GM10847 (cell line): Measurements from ENCODE around the gene MAST4.

Experiments used
- POLR2A ChIP-seq: IDR thresholded peaks from 2 replicates; pipeline ENCODE4 v1.6.1; 2011; ENCODE audit not compliant: insufficient read length; ENCODE audit errors: extremely low read depth

The MAST4 gene

DNA sequence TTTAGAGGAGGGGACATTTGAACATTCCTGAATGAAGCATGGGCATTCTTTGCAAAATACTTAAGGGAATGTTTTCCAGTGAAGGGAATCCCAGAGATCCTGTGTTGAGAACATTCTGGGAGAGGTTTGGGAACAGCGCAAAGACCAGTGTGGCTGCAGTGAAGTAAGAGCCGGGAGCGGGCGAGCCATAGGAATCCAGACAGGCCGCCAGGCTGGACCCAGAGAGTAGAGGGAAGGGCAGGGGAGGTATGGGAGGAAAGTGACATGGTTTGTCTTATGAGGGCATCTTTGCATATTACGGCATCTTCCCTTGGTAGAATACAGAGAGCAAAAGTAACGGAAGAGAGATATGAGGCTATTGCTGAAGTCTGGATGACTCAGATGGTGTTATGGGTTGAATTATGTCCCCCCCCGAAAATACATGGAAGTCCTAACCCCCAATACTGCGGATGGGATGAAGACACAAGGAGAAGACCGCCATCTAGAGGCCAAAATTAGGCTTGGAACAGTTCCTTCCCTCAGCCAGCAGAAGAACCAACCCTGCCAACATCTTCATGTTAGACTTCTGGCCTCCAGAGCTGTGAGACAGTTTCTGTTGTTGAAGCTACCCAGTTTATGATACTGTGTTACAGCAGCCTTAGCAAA, 268.2 kb downstream of the MAST4 start:
- no peak for TF ChIP-seq POLR2A

DNA sequence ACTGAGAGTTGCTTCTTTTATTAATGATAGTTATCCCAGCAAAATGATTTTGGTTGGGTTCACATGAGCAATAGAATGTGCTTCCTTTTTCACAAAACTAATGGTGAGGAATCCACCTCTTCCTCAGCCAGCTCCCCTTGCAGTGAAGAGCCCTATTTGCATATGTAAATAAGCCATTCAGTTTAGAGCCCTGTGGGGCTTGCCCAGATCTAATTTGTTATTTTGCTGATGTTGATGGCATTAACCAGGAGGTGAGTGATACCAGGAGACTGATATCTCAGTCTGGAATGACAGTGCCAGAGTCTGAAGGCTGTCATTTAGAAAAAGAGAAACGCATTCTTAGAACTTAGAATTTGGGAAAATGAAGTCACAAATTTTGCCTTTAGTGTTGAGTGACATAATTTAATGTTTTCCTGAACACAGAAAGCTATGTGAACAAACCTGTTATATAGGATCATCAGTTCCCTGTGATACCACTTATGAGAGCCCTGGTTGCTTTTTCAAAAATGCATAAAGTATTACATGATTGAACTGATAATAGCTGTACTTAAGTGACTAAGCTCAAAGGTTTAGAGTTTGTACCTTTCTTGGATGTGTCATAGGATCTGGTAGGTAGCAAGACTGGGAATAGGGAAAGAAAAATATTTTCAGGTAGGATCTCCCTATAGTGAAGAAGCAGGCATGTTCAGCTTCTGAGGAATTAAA, 271.6 kb downstream of the MAST4 start:
- no peak for TF ChIP-seq POLR2A

DNA sequence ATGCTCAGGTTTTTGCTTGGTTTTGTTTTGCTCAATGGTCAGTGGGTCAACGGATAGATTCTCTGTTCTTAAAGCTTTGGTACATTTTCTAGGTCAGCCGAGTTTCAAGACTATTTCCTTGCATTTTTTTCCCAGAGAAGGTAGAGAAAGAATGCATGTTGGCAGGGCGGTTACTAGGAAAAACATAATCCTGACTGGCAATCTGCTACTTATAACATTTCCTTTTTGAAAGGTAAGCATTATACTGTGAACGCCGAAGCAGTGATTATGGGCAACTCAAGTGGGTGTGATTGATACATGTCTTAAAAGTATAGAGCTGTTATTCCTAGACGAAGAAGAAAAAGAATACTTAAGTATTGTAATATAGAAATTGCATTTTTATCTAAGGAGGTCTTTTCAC, 273.2 kb downstream of the MAST4 start:
- no peak for TF ChIP-seq POLR2A

DNA sequence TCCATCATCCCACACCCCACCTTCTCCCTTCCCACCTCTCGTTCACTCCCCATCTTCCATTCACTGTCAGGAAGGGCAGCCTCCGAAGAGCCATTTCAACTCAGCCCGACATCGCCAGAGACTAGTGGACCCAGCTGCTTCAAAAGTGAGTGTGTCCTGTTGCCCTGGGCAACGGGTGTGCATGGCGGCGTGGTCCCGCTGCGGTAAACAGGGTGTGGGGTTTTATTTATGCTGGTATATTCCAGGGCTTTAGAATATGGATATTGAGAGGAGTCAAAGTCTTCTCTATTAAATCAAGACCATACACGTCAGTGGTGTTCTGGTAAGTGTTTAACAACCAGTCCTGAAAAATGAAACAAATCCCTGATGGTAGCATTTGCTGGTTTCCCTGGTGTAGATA, 274.5 kb downstream of the MAST4 start:
- TF ChIP-seq POLR2A = no peak

DNA sequence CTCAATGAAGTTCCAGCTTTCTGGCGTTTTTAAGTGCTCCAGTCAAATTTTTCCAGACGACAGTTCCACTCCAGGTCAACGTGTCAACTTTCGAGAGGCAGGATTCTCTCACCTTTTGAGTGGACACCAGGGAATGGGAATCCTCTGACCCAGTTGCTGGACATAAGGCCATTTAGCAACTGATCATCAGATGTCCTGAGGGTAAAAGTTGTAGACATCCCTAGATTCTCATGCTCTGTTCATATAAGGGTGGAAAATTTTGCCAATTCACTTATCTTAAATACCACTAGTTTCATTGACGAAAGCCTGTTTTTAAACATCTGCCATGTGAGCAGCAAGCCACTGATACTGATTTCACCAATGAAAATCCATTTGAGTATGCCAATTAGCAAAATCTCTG, 275.5 kb downstream of the MAST4 start:
- no peak for TF ChIP-seq POLR2A

DNA sequence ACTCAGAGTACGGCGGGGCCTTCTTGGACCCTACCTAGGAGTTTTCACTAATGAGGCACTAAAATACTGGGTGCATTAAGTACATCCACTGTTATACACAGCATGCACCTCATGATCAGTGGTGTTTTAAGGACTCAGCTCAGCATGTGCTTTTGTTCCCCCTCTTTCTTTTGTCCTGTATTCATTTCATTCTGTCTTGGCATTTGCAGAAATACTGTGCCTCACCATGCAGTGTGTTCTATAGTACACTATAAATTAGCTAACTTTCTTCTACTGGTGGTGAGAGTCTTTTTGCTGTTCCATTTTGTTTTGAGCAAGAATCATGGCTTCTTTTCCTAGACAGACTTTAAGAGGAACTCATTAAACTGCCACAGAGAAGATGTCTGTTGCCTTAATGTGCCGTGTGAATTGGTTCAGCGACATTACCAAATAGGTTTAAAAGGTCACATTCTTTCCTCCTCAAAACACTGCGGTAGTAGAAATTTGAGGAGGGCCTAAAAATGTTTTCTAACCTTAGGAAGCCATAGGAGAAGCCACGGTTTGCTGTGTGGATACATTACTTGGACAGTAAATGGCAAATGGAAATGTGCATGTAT, 276.6 kb downstream of the MAST4 start:
- no peak for TF ChIP-seq POLR2A

DNA sequence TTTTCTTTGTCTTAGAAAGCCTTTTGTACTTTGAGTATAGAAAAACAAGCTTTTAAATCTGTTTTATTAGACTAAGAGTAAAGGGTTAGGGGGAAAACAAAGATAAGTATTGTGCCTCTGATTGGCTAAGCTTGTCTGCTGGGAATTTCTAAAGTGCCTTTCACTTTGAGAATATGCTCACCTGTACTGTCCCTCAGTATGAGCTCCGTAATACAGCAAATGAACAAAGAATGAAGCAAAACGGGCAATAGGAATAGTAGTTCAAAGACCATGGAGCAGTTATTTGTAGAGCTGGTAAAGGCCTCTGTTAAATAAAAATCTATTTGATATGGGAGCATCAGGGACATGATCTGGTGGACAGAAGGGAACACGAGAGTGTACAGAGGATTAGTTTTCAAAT, 277.8 kb downstream of the MAST4 start:
- TF ChIP-seq POLR2A = no peak

DNA sequence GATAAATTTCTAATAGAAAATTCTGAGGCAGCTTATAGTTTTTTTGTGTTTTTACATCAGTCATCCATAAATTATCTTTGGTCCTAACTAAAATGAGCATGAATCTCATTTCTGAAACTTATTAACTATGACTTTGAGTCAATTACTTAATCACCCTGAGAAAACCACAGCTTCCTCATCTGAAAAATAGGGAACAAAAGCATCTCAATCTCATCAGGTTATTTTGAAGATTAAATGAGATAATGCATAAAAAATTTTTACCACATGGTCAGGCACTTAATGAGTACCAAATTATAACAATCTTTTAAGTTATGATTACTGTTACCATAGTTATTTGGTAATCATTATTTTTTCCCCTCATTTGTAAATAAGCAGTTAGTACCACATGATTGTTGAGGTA, 279.1 kb downstream of the MAST4 start:
- no peak for TF ChIP-seq POLR2A

DNA sequence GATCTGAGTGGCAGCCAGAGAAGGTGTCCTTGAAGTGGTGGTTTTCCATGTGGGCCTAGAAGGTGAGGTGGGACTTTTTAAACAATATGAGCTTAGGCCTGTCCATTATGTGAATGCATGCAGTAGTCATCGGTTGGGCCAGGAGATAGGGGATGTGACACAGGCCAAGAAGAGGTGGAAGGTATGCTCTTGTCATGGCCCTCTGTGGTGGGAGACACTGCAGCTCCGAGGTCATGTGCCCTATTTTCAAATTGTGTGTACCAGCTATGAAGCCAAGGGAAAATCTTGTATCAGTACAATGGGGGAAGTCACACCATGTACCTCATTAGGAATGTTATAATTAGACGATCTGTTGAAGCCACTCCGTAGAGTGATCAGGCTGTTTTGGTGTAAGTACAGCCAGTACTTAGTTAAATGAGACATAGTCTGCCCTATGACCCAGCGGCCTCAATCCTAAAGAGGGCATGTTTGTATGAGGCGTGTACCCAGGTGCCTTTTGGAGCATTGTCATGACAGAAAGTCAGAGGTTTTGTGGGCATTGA, 280.1 kb downstream of the MAST4 start:
- TF ChIP-seq POLR2A = no peak

DNA sequence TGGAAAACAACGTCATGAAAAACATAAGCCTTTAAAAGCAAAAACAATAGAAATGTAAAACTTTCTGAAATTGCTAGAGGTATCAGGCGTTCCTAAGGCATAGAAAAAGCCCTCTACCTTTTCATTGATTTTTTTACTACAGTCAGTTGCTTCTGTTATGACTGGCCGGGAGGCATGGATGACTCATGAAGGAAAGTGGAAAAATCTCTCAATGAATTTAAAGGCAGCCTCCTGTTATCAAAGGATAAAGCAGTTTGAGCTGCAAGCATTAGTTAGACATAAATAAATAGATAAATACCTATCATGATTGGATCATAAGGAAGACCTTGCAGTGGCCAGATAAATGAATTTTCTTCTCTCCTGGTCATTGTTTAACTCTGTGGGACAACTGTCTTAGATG, 281.6 kb downstream of the MAST4 start:
- TF ChIP-seq POLR2A = no peak

DNA sequence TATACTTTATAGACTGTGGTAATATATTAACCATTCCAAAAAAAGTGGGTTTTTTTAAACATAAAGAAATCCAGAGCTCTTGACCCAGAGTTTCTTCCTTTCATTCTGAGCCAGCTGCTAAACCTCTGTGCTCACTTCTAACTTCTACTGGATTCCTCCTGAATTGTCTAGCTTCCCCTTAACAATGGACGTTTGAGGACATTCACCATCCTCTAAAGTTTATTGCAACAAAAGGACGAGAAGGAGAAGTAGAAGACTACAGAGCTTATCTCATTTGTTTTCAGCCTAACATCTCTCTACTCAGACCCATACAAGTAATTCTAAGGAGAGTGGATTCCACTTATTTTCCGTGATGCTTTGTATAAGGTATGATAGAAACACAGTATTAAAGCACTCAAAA, 284.2 kb downstream of the MAST4 start:
- no peak for TF ChIP-seq POLR2A

DNA sequence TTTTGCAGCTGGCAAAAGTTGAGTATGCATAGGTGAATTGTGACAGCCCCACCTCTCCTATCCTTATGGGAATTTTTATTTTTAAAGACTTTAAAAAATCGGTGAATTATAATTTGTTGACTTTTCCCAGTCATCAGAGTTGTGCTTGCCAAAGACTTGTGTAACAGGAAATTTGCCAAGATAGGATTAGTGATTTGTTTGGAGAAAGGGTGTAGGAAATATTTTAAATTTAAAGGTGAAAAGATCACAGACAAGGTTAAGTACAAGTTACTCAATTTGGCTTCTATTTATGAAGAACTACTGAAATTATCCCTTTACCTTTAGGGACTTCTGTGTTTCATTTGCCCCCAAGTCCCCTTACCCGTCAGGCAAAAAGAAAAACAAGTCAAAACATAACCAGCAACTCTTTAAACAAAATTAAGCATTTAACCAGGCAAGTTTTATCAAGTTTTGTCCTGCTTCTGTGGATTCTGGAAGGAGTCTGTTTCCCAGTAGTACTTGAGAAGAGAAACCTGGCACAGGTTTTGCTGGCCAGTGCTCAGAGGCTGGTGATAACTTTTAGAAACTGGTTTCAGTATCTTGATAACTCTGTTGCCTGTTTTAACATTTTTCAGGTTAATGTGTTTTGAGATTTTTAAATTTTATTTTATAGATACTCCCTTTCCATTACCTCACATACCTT, 285.4 kb downstream of the MAST4 start:
- TF ChIP-seq POLR2A = no peak

DNA sequence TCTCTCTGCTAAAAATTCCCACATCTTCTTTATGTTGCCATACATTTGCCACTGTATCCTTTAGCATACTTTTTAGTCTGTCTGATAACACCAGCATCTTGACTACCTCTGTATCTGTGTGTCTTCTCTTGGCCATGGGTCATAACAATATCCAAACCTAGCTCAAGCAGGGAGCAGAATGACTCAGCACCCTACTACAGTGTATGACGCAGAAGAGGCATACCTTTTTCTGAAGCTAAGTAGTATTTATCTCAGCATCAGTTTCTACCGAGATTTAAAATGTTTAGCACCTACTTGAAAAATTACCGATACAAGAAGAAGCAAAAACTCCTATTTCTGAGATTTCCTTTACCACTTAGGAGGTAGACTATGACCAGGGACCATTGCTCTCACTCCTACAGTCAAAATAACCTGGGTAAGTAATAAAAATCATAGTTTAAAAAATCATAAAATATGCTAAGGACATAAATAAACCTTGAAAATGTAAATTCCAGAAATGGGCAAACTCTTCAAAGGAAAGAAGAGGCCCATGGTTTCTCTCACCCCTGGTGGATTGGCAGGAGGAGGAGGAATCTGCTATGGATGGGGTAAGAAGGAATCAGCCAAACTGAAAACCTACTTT, 286.5 kb downstream of the MAST4 start:
- no peak for TF ChIP-seq POLR2A

DNA sequence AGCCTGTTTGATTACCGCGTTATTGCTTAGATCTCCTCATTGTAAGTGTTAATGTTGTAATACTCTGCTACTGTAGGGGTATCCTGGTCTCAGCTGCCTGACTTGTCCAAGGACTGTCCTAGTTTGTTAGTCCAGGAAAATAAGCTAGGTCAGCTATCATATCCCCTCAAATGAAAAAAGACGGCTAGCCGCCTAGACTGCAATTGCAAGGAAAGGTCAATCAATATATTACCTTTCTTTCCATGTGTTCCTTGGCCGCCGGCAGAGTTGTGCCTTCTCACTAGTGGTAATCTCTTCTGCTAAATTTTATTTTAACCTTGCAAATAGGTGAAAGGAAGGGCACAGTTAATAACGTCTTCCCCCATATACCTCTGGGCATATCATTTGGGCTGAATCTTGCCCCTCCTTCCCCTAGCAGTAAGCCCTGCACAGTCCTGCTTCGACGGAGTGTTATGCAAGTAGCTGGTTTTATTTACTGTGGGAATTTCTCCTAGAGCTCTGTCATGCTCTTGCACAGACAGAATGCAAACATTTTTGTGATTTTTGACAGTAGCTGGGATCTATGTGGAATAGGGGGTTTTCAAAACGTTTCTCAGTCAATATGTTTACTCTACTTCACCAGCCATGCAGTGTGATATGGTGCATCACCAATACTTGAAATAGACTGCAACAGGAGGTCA, 288.5 kb downstream of the MAST4 start:
- TF ChIP-seq POLR2A = no peak

DNA sequence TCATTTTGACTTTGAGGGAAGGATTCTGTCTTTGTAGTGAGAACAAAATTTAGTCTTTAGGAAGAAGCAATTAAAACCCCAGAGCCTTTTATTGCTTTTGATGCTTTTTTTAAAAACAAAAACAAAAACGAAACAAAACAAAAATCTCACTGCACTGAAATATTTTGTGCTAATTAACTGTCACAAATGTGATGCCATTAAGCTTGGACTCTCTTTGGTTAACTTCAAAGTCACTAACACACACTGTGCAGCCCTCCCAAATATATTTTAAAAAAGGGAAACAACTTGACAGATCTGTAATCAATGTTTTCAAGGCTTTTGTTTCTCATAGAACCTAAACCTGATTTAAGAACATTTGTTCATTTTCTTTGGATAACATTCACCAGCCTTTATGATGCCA, 290.7 kb downstream of the MAST4 start:
- TF ChIP-seq POLR2A = no peak
